ENCODE measurements around the gene MED13L.
"Not testable (repeated sequence)": the region's sequence is repeated elsewhere in the genome, so short reads cannot be mapped to it uniquely, and the experiment has no call there.

The MED13L gene

GRCh38 chr12:116148844-116149243 is 128.6 kb downstream of the MED13L start:
- no peak for DNase-seq

- DNase-seq = no peak
Observed at GRCh38 chr12:116146386-116146785, 131.1 kb downstream of the MED13L start.

DNA sequence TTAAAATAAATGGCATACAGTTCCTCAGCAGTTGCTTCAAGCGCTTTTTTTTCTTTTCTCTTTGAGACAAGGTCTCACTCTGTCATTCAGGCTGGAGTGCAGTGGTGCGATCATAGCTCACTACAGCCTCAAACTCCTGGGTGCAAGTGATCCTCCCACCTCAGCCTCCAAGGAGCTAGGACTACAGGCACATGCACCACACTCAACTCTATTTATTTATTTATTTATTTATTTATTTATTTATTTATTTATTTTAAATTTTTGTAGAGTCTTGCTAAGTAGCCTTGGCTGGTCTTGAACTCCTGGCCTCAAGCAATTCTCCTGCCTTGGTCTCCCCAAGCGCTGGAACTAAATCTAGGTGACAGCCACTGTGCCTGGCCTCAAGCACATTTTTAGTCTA is 132.0 kb downstream of the MED13L start:
- no peak for DNase-seq

- no peak for DNase-seq
Observed at GRCh38 chr12:116144384-116144783, 133.1 kb downstream of the MED13L start.

DNA sequence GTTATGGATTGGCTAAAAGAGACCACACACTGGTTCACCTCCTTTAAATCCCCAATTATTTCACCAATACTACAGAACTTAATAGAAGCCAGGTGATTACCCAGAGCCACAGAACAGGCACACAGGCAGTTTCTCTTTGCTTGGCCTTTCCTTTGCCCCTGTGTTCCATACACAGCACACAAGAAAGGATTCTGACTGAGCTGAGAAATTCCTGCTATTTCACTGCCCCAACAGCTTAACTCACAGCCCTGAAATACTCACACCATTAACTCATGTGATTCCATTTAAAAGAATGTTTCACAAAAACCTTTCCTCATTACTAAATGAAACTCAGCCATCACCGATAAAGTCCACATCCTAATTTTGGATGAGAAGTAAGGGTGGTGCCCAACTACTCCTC is 133.6 kb downstream of the MED13L start:
- DNase-seq = no peak

DNA sequence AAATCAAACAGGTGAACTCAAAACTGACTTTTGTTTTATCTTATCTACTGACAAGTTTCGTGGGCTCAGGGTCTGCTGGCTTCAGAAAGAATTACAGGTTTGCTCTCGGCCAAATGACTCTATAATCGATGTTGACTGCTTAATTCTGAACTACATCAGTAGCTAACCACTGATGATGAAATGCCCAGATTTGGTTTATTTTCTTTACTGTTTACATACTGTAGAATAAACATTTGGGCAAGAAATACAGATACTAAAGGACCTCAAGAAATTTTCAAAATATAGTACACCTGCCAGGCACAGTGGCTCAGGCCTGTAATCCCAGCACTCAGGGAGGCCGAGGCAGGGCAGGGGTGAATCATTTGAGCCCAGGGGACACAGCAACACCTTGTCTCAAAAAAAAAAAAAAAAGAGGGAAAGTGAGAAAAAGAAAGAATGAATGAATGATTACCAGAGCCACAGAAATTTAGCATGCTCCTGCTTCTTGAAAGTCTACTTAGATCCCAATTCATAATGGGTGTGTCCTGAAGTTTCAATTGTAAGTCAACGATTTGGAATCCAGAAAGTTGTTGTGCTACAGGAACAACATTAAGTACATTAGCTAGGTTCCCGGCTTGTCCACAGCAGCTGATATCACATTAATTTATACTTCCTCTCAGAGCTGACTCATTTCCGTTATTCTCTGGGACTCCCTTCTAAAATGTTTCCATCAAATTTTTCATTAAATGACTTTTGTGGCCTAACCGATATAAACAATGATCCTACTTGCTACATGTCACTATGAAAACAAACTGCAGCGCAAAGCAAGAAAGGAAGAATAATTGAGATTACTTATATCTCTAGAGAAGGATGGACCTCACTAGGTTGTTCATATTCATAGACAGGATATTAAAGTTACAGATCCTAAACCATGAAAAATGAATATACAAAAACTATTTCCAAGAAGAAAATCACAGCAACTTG is 134.3 kb downstream of the MED13L start:
- no peak for DNase-seq

DNA sequence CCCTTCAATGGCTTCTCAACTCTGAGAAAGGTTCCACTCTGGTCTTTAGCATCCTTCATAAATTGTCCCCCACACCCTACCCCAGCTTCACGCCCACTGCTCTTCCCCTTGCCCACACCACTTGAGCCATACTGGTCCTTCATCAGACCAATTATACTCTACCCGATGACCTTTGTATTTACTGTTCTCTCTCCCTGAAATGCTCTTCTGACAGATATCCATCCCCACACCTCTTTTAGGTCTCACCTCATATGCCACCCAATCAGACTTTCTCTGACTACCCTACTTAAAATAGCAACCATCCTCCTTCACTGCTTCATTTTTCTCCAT is 135.7 kb downstream of the MED13L start:
- no peak for DNase-seq

- no peak for DNase-seq
Observed at GRCh38 chr12:116141110-116141832, 136.2 kb downstream of the MED13L start.

- no peak for DNase-seq
Observed at GRCh38 chr12:116140529-116140928, 137.0 kb downstream of the MED13L start.

- DNase-seq = no peak
Observed at GRCh38 chr12:116138781-116139180, 138.7 kb downstream of the MED13L start.

DNA sequence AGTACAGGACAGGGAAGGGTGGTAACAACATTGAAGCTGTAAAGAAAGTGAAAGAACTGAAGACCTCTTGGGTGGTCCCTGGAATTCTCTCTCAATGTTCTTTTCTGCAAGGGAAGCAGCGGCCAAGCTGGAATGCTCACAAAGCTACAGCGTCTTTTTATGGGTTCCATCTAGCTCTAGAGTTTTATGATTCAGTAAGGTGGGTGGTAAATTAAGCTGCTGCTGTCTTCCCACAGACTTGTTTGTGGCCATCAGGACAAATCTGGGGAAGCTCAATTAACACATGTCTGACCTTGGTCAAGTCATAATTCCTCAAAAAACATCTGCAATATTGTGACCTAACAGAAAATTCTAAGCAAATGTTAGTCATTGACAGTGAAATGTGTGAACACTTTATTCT is 139.1 kb downstream of the MED13L start:
- DNase-seq = no peak

DNA sequence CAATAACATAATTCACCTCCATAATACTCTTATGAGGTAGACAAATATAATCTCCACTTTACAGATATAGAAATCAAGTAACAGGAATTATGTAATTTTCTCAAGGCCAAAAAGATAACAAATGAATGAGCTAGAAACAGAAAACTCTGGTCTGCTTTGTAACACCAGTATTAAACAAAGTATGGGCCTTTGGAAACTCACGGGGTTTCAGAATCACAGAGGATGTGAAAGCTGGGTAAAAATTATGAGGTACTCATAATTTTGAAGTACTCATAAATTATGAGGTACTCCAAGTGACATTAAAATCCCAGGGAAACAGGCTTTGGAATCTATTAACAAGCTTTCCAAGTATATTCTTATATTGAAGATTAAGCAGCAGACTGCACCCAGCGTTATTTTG is 140.2 kb downstream of the MED13L start:
- DNase-seq = no peak

- no peak for DNase-seq
Observed at GRCh38 chr12:116136340-116136739, 141.2 kb downstream of the MED13L start.

GRCh38 chr12:116135209-116135930 is 142.1 kb downstream of the MED13L start:
- DNase-seq = peak; percentile 34

DNA sequence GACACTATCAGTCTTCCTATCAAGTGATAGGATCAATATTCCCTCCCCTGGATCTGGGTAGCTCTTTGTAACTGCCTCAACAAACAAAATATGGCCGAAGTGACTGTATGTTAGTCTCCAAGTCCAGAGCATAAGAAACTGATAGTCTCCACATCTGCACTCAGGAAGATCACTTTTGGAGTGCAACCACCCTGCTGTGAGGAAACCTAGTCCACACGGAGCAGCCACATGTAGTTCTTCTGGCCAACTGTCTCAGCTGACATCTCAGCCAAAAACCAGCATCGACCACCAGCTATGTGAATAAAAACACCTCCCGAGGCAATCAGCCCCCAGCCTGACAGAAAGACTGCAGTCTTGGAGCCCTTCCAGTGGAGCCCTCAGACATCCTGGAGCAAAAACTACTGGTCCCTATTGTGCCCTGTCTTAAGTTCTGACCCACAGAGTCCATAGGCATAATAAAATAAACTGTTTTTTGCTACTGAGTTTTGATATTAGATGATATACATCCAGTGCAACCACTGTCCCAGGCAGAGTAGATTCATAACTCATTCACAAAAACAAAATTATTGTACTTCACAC is 143.8 kb downstream of the MED13L start:
- no peak for DNase-seq

GRCh38 chr12:116133149-116133548 is 144.3 kb downstream of the MED13L start:
- no peak for DNase-seq

- DNase-seq = not testable (repeated sequence)
Observed at GRCh38 chr12:116131987-116132386, 145.5 kb downstream of the MED13L start.

- no peak for DNase-seq
Observed at GRCh38 chr12:116131176-116131575, 146.3 kb downstream of the MED13L start.

- DNase-seq = no peak
Observed at GRCh38 chr12:116130431-116130830, 147.1 kb downstream of the MED13L start.

GRCh38 chr12:116128779-116129178 is 148.7 kb downstream of the MED13L start:
- DNase-seq = no peak

- DNase-seq = no peak
Observed at GRCh38 chr12:116127859-116128258, 149.6 kb downstream of the MED13L start.

- DNase-seq = no peak
Observed at GRCh38 chr12:116126610-116127009, 150.9 kb downstream of the MED13L start.

- no peak for DNase-seq
Observed at GRCh38 chr12:116125956-116126566, 151.4 kb downstream of the MED13L start.
